OCI-LY7 (cell line): Measurements from ENCODE around the gene ID1. TPM values are rescaled to one million over a fixed set of nuclear protein-coding genes. Genes with fewer than 3 reads are reported as not detected.

Experiments
- BruUV-seq: library from RNA; stranded (reverse); fragments of 400-500 nt; replicated peaks from 2 replicates; lab custom pipeline; 2021; lab: Mats Ljungman, UMichigan
- CTCF ChIA-PET: fragments of 300-600 bp; sonication (Branson Sonifier 250); formaldehyde crosslinking; loops from one replicate; lab custom pipeline; 2022; ENCODE audit warnings: antibody characterized with exemption; ENCODE audit not compliant: unreplicated experiment; lab: Charles Lee
- POLR2A ChIA-PET: fragments of 300-600 bp; sonication (Branson Sonifier 250); formaldehyde crosslinking; loops from one replicate; lab custom pipeline; 2022; ENCODE audit warnings: antibody characterized with exemption; lab: Charles Lee
- DNase-seq: peaks from one replicate; pipeline ENCODE4 v3.0.0-alpha.2; 2015; ENCODE audit warnings: low spot score
- H2AFZ ChIP-seq: fragments of 200-600 bp; sonication (generic), shearing (Covaris generic); 2 replicates; pipeline ENCODE4 v1.6.1; 2014; ENCODE audit warnings: mild to moderate bottlenecking, antibody characterized with exemption, low read length, moderate library complexity
- H3K27ac ChIP-seq: fragments of 200-600 bp; sonication (generic); 2 replicates; pipeline ENCODE4 v1.5.1; 2014; ENCODE audit warnings: mixed run types, low read depth, mild to moderate bottlenecking, moderate library complexity, low read length, inconsistent platforms; ENCODE audit not compliant: poor library complexity, severe bottlenecking
- H3K36me3 ChIP-seq: fragments of 200-600 bp; sonication (generic); 2 replicates; pipeline ENCODE4 v1.6.1; 2014; ENCODE audit warnings: mild to moderate bottlenecking, antibody characterized with exemption, low read length, moderate library complexity, mixed read lengths; ENCODE audit not compliant: insufficient read depth
- H3K4me1 ChIP-seq: fragments of 200-600 bp; sonication (generic); 2 replicates; pipeline ENCODE4 v1.5.1; 2014; ENCODE audit warnings: mild to moderate bottlenecking, low read length; ENCODE audit not compliant: insufficient read depth, poor library complexity, severe bottlenecking
- H3K4me2 ChIP-seq: fragments of 200-600 bp; sonication (generic); 2 replicates; pipeline ENCODE4 v1.6.1; 2014; ENCODE audit warnings: mild to moderate bottlenecking, low read length
- H3K4me3 ChIP-seq: fragments of 200-600 bp; sonication (generic); 2 replicates; pipeline ENCODE4 v1.5.1; 2014; ENCODE audit warnings: mild to moderate bottlenecking, low read depth, low read length; ENCODE audit not compliant: poor library complexity, severe bottlenecking
- H3K79me2 ChIP-seq: fragments of 200-600 bp; sonication (generic); 2 replicates; pipeline ENCODE4 v1.6.1; 2016; ENCODE audit warnings: low read depth, mild to moderate bottlenecking, low read length, moderate library complexity, mixed read lengths; ENCODE audit not compliant: insufficient read depth
- H3K9me2 ChIP-seq: fragments of 200-600 bp; sonication (generic); 2 replicates; pipeline ENCODE4 v1.6.1; 2016; ENCODE audit warnings: mild to moderate bottlenecking, low read length, mixed read lengths; ENCODE audit not compliant: insufficient read depth
- H3K9me3 ChIP-seq: fragments of 200-600 bp; sonication (generic); 2 replicates; pipeline ENCODE4 v1.6.1; 2014; ENCODE audit warnings: mild to moderate bottlenecking, mixed run types, low read length, mixed read lengths
- H4K20me1 ChIP-seq: fragments of 200-600 bp; sonication (generic); 2 replicates; pipeline ENCODE4 v1.6.1; 2014; ENCODE audit warnings: mild to moderate bottlenecking, antibody characterized with exemption, low read length, moderate library complexity, mixed read lengths; ENCODE audit not compliant: insufficient read depth
- CTCF ChIP-seq: fragments of 200-600 bp; sonication (generic); conservative IDR thresholded peaks from 2 replicates; pipeline ENCODE4 v1.5.1; 2014; ENCODE audit warnings: mild to moderate bottlenecking, antibody characterized with exemption, low read length, moderate library complexity, mixed read lengths
- EZH2phosphoT487 ChIP-seq: fragments of 200-600 bp; sonication (generic); IDR thresholded peaks from 2 replicates; pipeline ENCODE4 v1.6.1; 2018; ENCODE audit warnings: low read depth, borderline replicate concordance, mild to moderate bottlenecking, mixed run types, antibody characterized with exemption, low read length, moderate library complexity, mixed read lengths
- intact Hi-C: fragments of 100-400 bp; cut with micrococcal nuclease; formaldehyde crosslinking; loops from one replicate; pipeline ENCODE4 v1.10.0; 2022; ENCODE audit not compliant: unreplicated experiment
- total RNA-seq, 2 experiments: library from RNA; depleted of rRNA in 1 of 2; stranded (reverse); fragments of >200 nt in 1 of 2; shearing (Covaris generic) in 1 of 2; gene quantifications; 2 replicates each; pipeline ENCODE4 v1.2.3, GENCODE V29; 2014 to 2022

The ID1 gene
- total RNA-seq, 2 experiments from 2014 or later: 3.3 to 3.6 TPM

GRCh38 chr20:31594558-31595379 lies 10.3 kb upstream of the ID1 start:
- ChIA-PET POLR2A (interaction anchor here (0.6 kb wide), 1 partner anchor 16 kb away, joined by 5 read pairs; no protein-coding TSS in a partner anchor), CTCF (no interaction called here)
- H3K9me2 ChIP-seq: no peaks in the 10 kb centered on the region
- no peak overlapping the region for H2AFZ ChIP-seq
- no peak overlapping the region for H3K27ac ChIP-seq
- no peaks in the 10 kb centered on the region for H3K36me3 ChIP-seq
- no peaks in the 10 kb centered on the region for H3K4me1 ChIP-seq
- no peaks in the 10 kb centered on the region for H4K20me1 ChIP-seq
- H3K4me3 ChIP-seq: no peak overlapping the region
- no peaks in the 10 kb centered on the region for H3K9me3 ChIP-seq
- H3K4me2 ChIP-seq: no peak overlapping the region
- H3K79me2 ChIP-seq: no peaks in the 10 kb centered on the region
- DNase-seq: no peak
- TF ChIP-seq CTCF (no peak), EZH2phosphoT487 (no peak)
- intact Hi-C loops: no loop called here
- no TSS peak for BruUV-seq

GRCh38 chr20:31595380-31595653 lies 9.8 kb upstream of the ID1 start:
- Histone ChIP-seq H3K36me3 (no peaks in the 10 kb centered on the region), H3K4me1 (no peaks in the 10 kb centered on the region), H4K20me1 (no peaks in the 10 kb centered on the region), H2AFZ (no peak overlapping the region), H3K9me2 (no peaks in the 10 kb centered on the region), H3K79me2 (no peaks in the 10 kb centered on the region), H3K4me2 (no peak overlapping the region), H3K4me3 (no peak overlapping the region), H3K9me3 (no peaks in the 10 kb centered on the region), H3K27ac (no peak overlapping the region)
- BruUV-seq: no TSS peak
- no peak for DNase-seq
- intact Hi-C loops: no loop called here
- ChIA-PET CTCF (no interaction called here), POLR2A (interaction anchor here (0.6 kb wide), 1 partner anchor 16 kb away, joined by 5 read pairs; no protein-coding TSS in a partner anchor)
- TF ChIP-seq EZH2phosphoT487 (no peak), CTCF (no peak)
